ENCODE measurements around the gene LRRC8D. TPM values are rescaled to one million over a fixed set of nuclear protein-coding genes. Genes with fewer than 3 reads are reported as not detected.

The LRRC8D gene
- total RNA-seq, 1 experiment from 2014 or later = 19.6 TPM

GRCh38 chr1:89833183-89834082 lies 12.6 kb downstream of the LRRC8D start:
- H3K4me2 ChIP-seq (ENCODE audit: low read length) = no peak overlapping the region
- no peaks in the 10 kb centered on the region for H3K9me2 ChIP-seq (replicated peaks; ENCODE audit: low read length)
- no peaks in the 10 kb centered on the region for H3K4me1 ChIP-seq (ENCODE audit: insufficient read depth, low read length)
- H3K27ac ChIP-seq (ENCODE audit: low read length) = no peak overlapping the region
- ChIA-PET POLR2A (ENCODE audit: unreplicated experiment) (no interaction called here), CTCF (no interaction called here)
- ATAC-seq (no peak), DNase-seq (no peak)
- BruUV-seq (replicated peaks) = no TSS peak
- H3K36me3 ChIP-seq (ENCODE audit: low read depth, low read length) = no peaks in the 10 kb centered on the region
- H3K9ac ChIP-seq (ENCODE audit: low read length) = no peak overlapping the region
- TF ChIP-seq CTCF (conservative IDR thresholded peaks at IDR 0.05; ENCODE audit: low read depth, low read length) (no peak), EZH2 (IDR thresholded peaks at IDR 0.05; ENCODE audit: low read length, unreplicated experiment) (no peak), EZH2phosphoT487 (IDR thresholded peaks at IDR 0.05; ENCODE audit: borderline replicate concordance, low read length) (no peak)
- H3K79me2 ChIP-seq (ENCODE audit: low read length) = no peaks in the 10 kb centered on the region
- H3K27me3 ChIP-seq (ENCODE audit: low read length) = no peaks in the 10 kb centered on the region
- H3K4me3 ChIP-seq (ENCODE audit: low read length) = no peak overlapping the region
- no peak overlapping the region for H2AFZ ChIP-seq (ENCODE audit: low read length)
- intact Hi-C loops (cut with micrococcal nuclease) = no loop called here
- no peaks in the 10 kb centered on the region for H3K9me3 ChIP-seq (ENCODE audit: low read length)
- H4K20me1 ChIP-seq (ENCODE audit: low read length) = no peaks in the 10 kb centered on the region
- H3F3A ChIP-seq (ENCODE audit: low read length, unreplicated experiment) = no peaks in the 10 kb centered on the region

GRCh38 chr1:89834083-89834704 lies 13.4 kb downstream of the LRRC8D start:
- H2AFZ ChIP-seq (ENCODE audit: low read length) = no peak overlapping the region
- H3K9ac ChIP-seq (ENCODE audit: low read length) = no peak overlapping the region
- ChIA-PET CTCF (no interaction called here), POLR2A (ENCODE audit: unreplicated experiment) (no interaction called here)
- intact Hi-C loops (cut with micrococcal nuclease) = no loop called here
- H3K79me2 ChIP-seq (ENCODE audit: low read length) = no peaks in the 10 kb centered on the region
- no peak for DNase-seq
- no peak overlapping the region for H3K4me2 ChIP-seq (ENCODE audit: low read length)
- no peak for ATAC-seq
- no peaks in the 10 kb centered on the region for H4K20me1 ChIP-seq (ENCODE audit: low read length)
- H3K9me2 ChIP-seq (replicated peaks; ENCODE audit: low read length) = no peaks in the 10 kb centered on the region
- H3K27ac ChIP-seq (ENCODE audit: low read length) = no peak overlapping the region
- no peaks in the 10 kb centered on the region for H3K36me3 ChIP-seq (ENCODE audit: low read depth, low read length)
- H3K9me3 ChIP-seq (ENCODE audit: low read length) = no peaks in the 10 kb centered on the region
- no peaks in the 10 kb centered on the region for H3K27me3 ChIP-seq (ENCODE audit: low read length)
- H3K4me1 ChIP-seq (ENCODE audit: insufficient read depth, low read length) = no peaks in the 10 kb centered on the region
- no TSS peak for BruUV-seq (replicated peaks)
- TF ChIP-seq CTCF (conservative IDR thresholded peaks at IDR 0.05; ENCODE audit: low read depth, low read length) (no peak), EZH2 (IDR thresholded peaks at IDR 0.05; ENCODE audit: low read length, unreplicated experiment) (no peak), EZH2phosphoT487 (IDR thresholded peaks at IDR 0.05; ENCODE audit: borderline replicate concordance, low read length) (no peak)
- no peaks in the 10 kb centered on the region for H3F3A ChIP-seq (ENCODE audit: low read length, unreplicated experiment)
- no peak overlapping the region for H3K4me3 ChIP-seq (ENCODE audit: low read length)
